SIG-M5 (cell line): ENCODE measurements around the gene EZH1.
"Not testable (repeated sequence)": the region's sequence is repeated elsewhere in the genome, so short reads cannot be mapped to it uniquely, and the experiment has no call there.

Experiments used
- DNase-seq: peaks from one replicate; lab custom pipeline; 2025; lab: John Stamatoyannopoulos, UW

EZH1 gene

GRCh38 chr17:42669977-42670788 lies 74.7 kb downstream of the EZH1 start:
- no peak for DNase-seq

DNA sequence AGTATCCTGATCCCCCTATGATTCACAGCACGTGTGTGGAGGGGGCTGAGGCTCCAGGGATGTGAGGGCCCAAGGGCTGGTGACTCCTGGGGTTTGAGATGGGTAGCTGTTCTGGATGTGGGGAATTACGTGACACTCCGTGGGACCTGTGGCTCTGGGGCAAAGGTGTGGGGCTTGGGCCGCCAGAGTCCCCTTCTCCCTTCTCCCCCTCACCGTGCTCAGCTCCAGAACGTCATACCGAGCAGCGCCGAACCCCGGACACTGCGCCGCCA lies 75.2 kb downstream of the EZH1 start:
- DNase-seq: no peak

- no peak for DNase-seq
Observed at GRCh38 chr17:42667088-42667951, 77.5 kb downstream of the EZH1 start.

DNA sequence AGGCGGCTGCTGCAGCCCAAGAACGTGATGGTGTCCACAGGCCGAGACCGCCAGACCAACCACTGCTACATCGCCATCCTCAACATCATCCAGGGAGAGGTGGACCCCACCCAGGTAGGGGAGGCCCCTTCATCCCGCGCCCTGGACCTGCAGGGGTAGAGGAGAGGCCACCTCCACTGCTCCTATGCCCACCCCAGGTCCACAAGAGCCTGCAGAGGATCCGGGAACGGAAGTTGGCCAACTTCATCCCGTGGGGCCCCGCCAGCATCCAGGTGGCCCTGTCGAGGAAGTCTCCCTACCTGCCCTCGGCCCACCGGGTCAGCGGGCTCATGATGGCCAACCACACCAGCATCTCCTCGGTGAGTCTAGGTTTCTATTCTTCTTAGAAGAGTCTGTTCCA lies 78.7 kb downstream of the EZH1 start:
- DNase-seq: not testable (repeated sequence)

- DNase-seq: no peak
Observed at GRCh38 chr17:42665581-42666001, 79.2 kb downstream of the EZH1 start.

- DNase-seq: no peak
Observed at GRCh38 chr17:42660692-42661345, 84.0 kb downstream of the EZH1 start.

DNA sequence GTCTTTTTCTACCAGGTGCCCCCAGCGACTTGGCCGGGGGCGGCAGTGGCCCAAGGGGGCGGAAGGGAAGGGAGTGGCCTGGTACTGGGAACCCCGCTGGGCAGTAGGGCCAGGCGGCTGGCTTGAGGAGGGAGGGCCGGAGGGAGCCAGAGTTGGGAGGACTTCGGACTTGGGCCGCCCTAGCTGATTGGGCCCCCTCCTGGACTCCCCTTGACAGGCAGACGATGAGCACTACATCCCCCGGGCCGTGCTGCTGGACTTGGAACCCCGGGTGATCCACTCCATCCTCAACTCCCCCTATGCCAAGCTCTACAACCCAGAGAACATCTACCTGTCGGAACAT lies 84.9 kb downstream of the EZH1 start:
- DNase-seq: not testable (repeated sequence)

GRCh38 chr17:42659079-42659931 lies 85.5 kb downstream of the EZH1 start, which contains the start of gene TUBG2:
TSS of gene TUBG2 (plus strand) at chr17:42659284. CDS start at chr17:42659504, 220 bp downstream.
- DNase-seq: no peak

DNA sequence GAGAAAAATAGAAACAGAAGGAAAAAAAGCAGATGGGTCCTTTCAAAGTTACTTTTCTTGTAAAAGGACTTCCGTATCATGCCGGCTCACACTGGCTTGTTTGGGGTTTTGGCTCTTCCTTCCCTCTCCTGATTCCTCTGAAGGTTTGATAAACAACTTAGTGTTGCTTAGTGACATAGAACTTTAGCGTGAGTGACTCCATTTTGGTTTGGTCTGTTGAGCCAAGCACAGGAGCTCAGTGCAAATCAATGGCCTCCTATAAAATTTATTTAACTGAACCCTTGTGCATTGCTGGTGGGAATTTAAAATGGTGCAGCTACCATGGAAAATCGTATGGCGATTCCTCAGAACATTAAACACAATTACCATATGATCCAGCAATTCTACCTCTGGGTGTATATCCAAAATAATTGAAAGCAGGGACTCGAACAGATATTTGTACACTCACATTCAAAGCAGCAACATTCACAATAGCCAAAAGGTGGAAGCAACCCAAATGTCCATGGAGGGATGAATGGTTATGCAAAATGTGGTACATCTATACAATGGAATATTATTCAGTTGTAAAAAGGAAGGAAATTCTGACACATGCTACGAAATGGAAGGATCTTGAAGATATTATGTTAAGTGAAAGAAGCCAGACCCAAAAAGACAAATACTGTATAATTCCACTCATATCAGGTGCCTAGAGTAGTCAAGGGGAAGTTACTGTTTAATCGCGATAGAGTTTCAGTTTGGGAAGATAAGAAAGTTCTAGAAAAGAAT lies 86.8 kb downstream of the EZH1 start:
- no peak for DNase-seq

GRCh38 chr17:42655528-42655927 lies 89.3 kb downstream of the EZH1 start:
- no peak for DNase-seq

GRCh38 chr17:42653179-42654124 lies 91.4 kb downstream of the EZH1 start:
- no peak for DNase-seq

- no peak for DNase-seq
Observed at GRCh38 chr17:42651392-42651791, 93.4 kb downstream of the EZH1 start.
